ENCODE data around the gene RHBDL2.

Gene RHBDL2

DNA sequence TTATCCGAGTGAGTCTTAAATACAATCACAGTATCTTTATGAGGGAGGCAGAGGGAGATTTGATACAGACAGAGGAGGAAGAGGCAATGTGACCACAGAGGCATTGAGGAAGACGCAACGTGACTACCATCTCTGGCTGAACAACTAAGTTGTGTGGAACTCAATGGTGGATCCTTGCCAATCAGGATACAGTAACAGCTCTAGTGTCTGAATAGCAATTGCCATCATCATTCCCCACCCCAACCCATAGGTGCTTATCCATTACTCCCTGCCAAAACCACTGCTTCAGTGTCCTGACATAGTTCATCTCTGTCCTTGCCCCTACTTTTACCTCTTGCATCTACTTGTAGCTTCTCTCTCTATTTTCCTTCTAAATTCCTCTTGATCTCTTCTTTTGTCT, 20.5 kb upstream of the RHBDL2 start:
- no peak overlapping the region for H3K4me3 ChIP-seq (ENCODE audit: low read depth, low read length, poor library complexity, severe bottlenecking)
- H3K79me2 ChIP-seq (ENCODE audit: insufficient read depth, low read length), result no peaks in the 10 kb centered on the region
- TF ChIP-seq, protein P1, sequence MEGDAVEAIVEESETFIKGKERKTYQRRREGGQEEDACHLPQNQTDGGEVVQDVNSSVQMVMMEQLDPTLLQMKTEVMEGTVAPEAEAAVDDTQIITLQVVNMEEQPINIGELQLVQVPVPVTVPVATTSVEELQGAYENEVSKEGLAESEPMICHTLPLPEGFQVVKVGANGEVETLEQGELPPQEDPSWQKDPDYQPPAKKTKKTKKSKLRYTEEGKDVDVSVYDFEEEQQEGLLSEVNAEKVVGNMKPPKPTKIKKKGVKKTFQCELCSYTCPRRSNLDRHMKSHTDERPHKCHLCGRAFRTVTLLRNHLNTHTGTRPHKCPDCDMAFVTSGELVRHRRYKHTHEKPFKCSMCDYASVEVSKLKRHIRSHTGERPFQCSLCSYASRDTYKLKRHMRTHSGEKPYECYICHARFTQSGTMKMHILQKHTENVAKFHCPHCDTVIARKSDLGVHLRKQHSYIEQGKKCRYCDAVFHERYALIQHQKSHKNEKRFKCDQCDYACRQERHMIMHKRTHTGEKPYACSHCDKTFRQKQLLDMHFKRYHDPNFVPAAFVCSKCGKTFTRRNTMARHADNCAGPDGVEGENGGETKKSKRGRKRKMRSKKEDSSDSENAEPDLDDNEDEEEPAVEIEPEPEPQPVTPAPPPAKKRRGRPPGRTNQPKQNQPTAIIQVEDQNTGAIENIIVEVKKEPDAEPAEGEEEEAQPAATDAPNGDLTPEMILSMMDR (IDR thresholded peaks at IDR 0.05; ENCODE audit: low read length), result no peak
- TF ChIP-seq EZH2 (IDR thresholded peaks at IDR 0.05; ENCODE audit: borderline replicate concordance, low read length), result no peak
- H3K27me3 ChIP-seq (ENCODE audit: insufficient read depth, low read length), result no peaks in the 10 kb centered on the region
- H3K36me3 ChIP-seq (ENCODE audit: insufficient read depth, low read length), result no peaks in the 10 kb centered on the region
- H3K27ac ChIP-seq (ENCODE audit: low read depth, low read length, poor library complexity, severe bottlenecking), result no peak overlapping the region
- no peak overlapping the region for H3K4me2 ChIP-seq (ENCODE audit: low read length)
- H4K20me1 ChIP-seq (ENCODE audit: insufficient read depth, low read length), result no peaks in the 10 kb centered on the region
- no peak overlapping the region for H3K9ac ChIP-seq (ENCODE audit: low read length)
- no peak overlapping the region for H2AFZ ChIP-seq (ENCODE audit: low read length)
- H3K9me3 ChIP-seq (ENCODE audit: low read length), result no peaks in the 10 kb centered on the region
- H3K4me1 ChIP-seq (ENCODE audit: insufficient read depth, low read length, severe bottlenecking), result no peaks in the 10 kb centered on the region
- H3K9me2 ChIP-seq (ENCODE audit: low read depth, low read length), result no peaks in the 10 kb centered on the region
- H3F3A ChIP-seq (ENCODE audit: insufficient read depth, low read length), result no peaks in the 10 kb centered on the region

DNA sequence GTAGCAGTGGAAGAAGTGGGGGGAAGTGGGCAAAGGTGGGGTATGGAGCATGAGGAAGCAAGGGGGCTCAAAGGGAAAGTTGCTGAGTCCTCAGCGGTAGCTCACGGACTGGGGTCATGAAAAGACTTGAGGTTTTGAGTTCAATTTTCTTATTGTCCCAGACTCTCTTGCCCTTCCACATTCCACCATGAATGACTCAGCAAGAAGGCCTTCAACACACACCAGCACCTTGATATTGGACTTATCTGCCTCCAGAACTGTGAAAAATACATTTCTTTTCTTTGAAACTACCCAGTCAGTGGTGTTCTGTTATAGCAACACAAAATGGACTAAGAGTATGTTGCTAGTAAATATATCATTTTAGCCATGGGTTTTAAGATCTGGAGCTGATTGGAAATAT, 17.3 kb upstream of the RHBDL2 start:
- no peak overlapping the region for H2AFZ ChIP-seq (ENCODE audit: low read length)
- H3K9me3 ChIP-seq (ENCODE audit: low read length), result no peaks in the 10 kb centered on the region
- no peaks in the 10 kb centered on the region for H3K79me2 ChIP-seq (ENCODE audit: insufficient read depth, low read length)
- H3K36me3 ChIP-seq (ENCODE audit: insufficient read depth, low read length), result no peaks in the 10 kb centered on the region
- H3K9ac ChIP-seq (ENCODE audit: low read length), result no peak overlapping the region
- H3K9me2 ChIP-seq (ENCODE audit: low read depth, low read length), result no peaks in the 10 kb centered on the region
- no peak for TF ChIP-seq EZH2 (IDR thresholded peaks at IDR 0.05; ENCODE audit: borderline replicate concordance, low read length)
- TF ChIP-seq, protein P1 (IDR thresholded peaks at IDR 0.05; ENCODE audit: low read length), result no peak
- no peak overlapping the region for H3K4me3 ChIP-seq (ENCODE audit: low read depth, low read length, poor library complexity, severe bottlenecking)
- no peak overlapping the region for H3K27ac ChIP-seq (ENCODE audit: low read depth, low read length, poor library complexity, severe bottlenecking)
- H3K27me3 ChIP-seq (ENCODE audit: insufficient read depth, low read length), result no peaks in the 10 kb centered on the region
- H4K20me1 ChIP-seq (ENCODE audit: insufficient read depth, low read length), result no peaks in the 10 kb centered on the region
- H3K4me2 ChIP-seq (ENCODE audit: low read length), result no peak overlapping the region
- H3F3A ChIP-seq (ENCODE audit: insufficient read depth, low read length), result no peaks in the 10 kb centered on the region
- H3K4me1 ChIP-seq (ENCODE audit: insufficient read depth, low read length, severe bottlenecking), result no peaks in the 10 kb centered on the region

DNA sequence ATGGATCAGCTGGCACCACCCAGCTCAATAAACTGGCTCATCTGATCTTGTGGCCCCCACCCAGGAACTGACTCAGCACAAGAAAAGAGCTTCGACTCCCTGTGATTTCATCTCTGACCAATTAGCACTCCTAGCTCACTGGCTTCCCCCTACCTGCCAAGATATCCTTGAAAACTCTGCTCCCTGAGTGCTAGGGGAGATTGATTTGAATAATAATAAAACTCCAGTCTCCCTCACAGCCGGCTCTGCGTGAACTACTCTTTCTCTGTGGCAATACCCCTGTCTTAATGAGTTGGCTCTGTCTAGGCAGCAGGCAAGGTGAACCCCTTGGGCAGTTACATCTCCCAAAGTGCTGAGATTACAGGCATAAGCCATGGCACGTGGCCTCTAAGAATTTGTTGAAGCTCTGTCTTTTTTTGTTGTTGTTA, 11.8 kb upstream of the RHBDL2 start:
- Histone ChIP-seq H3K79me2 (ENCODE audit: insufficient read depth, low read length) (no peaks in the 10 kb centered on the region), H3K27me3 (ENCODE audit: insufficient read depth, low read length) (no peaks in the 10 kb centered on the region; the same call in 1 of the 2 replicates), H3K4me1 (ENCODE audit: insufficient read depth, low read length, severe bottlenecking) (no peaks in the 10 kb centered on the region), H3K36me3 (ENCODE audit: insufficient read depth, low read length) (no peaks in the 10 kb centered on the region), H3K4me2 (ENCODE audit: low read length) (no peak overlapping the region), H3K9ac (ENCODE audit: low read length) (no peak overlapping the region), H2AFZ (ENCODE audit: low read length) (no peak overlapping the region), H3K9me3 (ENCODE audit: low read length) (no peaks in the 10 kb centered on the region), H3F3A (ENCODE audit: insufficient read depth, low read length) (no peaks in the 10 kb centered on the region), H3K9me2 (ENCODE audit: low read depth, low read length) (no peaks in the 10 kb centered on the region), H4K20me1 (ENCODE audit: insufficient read depth, low read length) (no peaks in the 10 kb centered on the region), H3K4me3 (ENCODE audit: low read depth, low read length, poor library complexity, severe bottlenecking) (no peak overlapping the region), H3K27ac (ENCODE audit: low read depth, low read length, poor library complexity, severe bottlenecking) (no peak overlapping the region)
- TF ChIP-seq, protein P1 (IDR thresholded peaks at IDR 0.05; ENCODE audit: low read length), result no peak
- no peak for TF ChIP-seq EZH2 (IDR thresholded peaks at IDR 0.05; ENCODE audit: borderline replicate concordance, low read length)
